ENCODE data around the gene KRTAP22-2.

The KRTAP22-2 gene

GRCh38 chr21:30561957-30562356 lies 28.2 kb downstream of the KRTAP22-2 start:
- DNase-seq (ENCODE audit: low spot score) = no peak
- Histone ChIP-seq H3K27me3 (ENCODE audit: control insufficient read depth in 3 of 3, insufficient read depth in 3 of 3, low read depth in 1 of 3, low read length in 3 of 3) (no peaks in the 10 kb centered on the region), H2AFZ (ENCODE audit: low read length) (no peak overlapping the region), H3K79me1 (ENCODE audit: low read depth, low read length) (no peaks in the 10 kb centered on the region), H3K18ac (ENCODE audit: low read length) (no peak overlapping the region), H4K91ac (ENCODE audit: low read depth, low read length, poor library complexity) (no peak overlapping the region), H3K9me3 (replicated peaks in 1 of 2; ENCODE audit: control insufficient read depth in 2 of 2, insufficient read depth in 1 of 2, low read depth in 1 of 2, low read length in 2 of 2) (no peaks in the 10 kb centered on the region), H3K4ac (ENCODE audit: low read length) (no peak overlapping the region), H3K14ac (ENCODE audit: low read length) (no peak overlapping the region), H3K4me3 (ENCODE audit: low read length in 2 of 2) (no peak overlapping the region), H3K4me2 (ENCODE audit: insufficient read depth, low read length, poor library complexity, severe bottlenecking) (no peak overlapping the region), H2BK12ac (ENCODE audit: low read length) (no peak overlapping the region), H3K36me3 (replicated peaks in 1 of 2; ENCODE audit: control insufficient read depth in 2 of 2, insufficient read depth in 2 of 2, low read length in 2 of 2) (no peaks in the 10 kb centered on the region), H2BK120ac (ENCODE audit: low read depth, low read length) (no peak overlapping the region), H3K23ac (ENCODE audit: low read depth, low read length, poor library complexity) (no peak overlapping the region), H4K8ac (ENCODE audit: low read depth, low read length) (no peak overlapping the region), H2BK15ac (ENCODE audit: low read length) (no peak overlapping the region), H3K4me1 (ENCODE audit: control insufficient read depth in 2 of 2, insufficient read depth in 1 of 2, low read depth in 1 of 2, low read length in 2 of 2) (no peaks in the 10 kb centered on the region), H2BK5ac (ENCODE audit: low read length) (no peak overlapping the region), H3K9ac (ENCODE audit: low read depth, low read length, poor library complexity) (no peak overlapping the region), H2AK5ac (ENCODE audit: low read depth, low read length) (no peak overlapping the region), H3K27ac (replicated peaks; ENCODE audit: low read length) (no peak overlapping the region)
- WGBS, 2 donors (ENCODE audit: extremely low coverage in 2 of 2, insufficient read length in 2 of 2, insufficient replicate concordance in 1 of 2) = no CpG with 5 or more reads among the region's 2 CpGs

- H3K9me3 ChIP-seq (replicated peaks in 1 of 2; ENCODE audit: control insufficient read depth in 2 of 2, insufficient read depth in 1 of 2, low read depth in 1 of 2, low read length in 2 of 2) = no peaks in the 10 kb centered on the region
- H2BK120ac ChIP-seq (ENCODE audit: low read depth, low read length) = no peak within 1 kb of the TSS
- H2BK12ac ChIP-seq (ENCODE audit: low read length) = peak within 1 kb of the TSS; percentile 89
- no CpG with 5 or more reads among the region's 2 CpGs for WGBS, 2 donors (ENCODE audit: extremely low coverage in 2 of 2, insufficient read length in 2 of 2, insufficient replicate concordance in 1 of 2)
- no peak within 1 kb of the TSS for H3K4me2 ChIP-seq (ENCODE audit: insufficient read depth, low read length, poor library complexity, severe bottlenecking)
- no peak for DNase-seq (ENCODE audit: low spot score)
- no peak within 1 kb of the TSS for H3K4me3 ChIP-seq (ENCODE audit: low read length in 2 of 2)
- H3K36me3 ChIP-seq (replicated peaks in 1 of 2; ENCODE audit: control insufficient read depth in 2 of 2, insufficient read depth in 2 of 2, low read length in 2 of 2) = no peaks in the 10 kb centered on the region
- H3K23ac ChIP-seq (ENCODE audit: low read depth, low read length, poor library complexity) = no peak within 1 kb of the TSS
- H2AK5ac ChIP-seq (ENCODE audit: low read depth, low read length) = no peak within 1 kb of the TSS
- no peaks in the 10 kb centered on the region for H3K27me3 ChIP-seq (ENCODE audit: control insufficient read depth in 3 of 3, insufficient read depth in 3 of 3, low read depth in 1 of 3, low read length in 3 of 3)
- H3K4ac ChIP-seq (ENCODE audit: low read length) = no peak within 1 kb of the TSS
- H2BK15ac ChIP-seq (ENCODE audit: low read length) = no peak within 1 kb of the TSS
- H3K14ac ChIP-seq (ENCODE audit: low read length) = no peak within 1 kb of the TSS
- no peaks in the 10 kb centered on the region for H3K4me1 ChIP-seq (ENCODE audit: control insufficient read depth in 2 of 2, insufficient read depth in 1 of 2, low read depth in 1 of 2, low read length in 2 of 2)
- H2AFZ ChIP-seq (ENCODE audit: low read length) = no peak within 1 kb of the TSS
- H4K8ac ChIP-seq (ENCODE audit: low read depth, low read length) = no peak within 1 kb of the TSS
- H4K91ac ChIP-seq (ENCODE audit: low read depth, low read length, poor library complexity) = no peak within 1 kb of the TSS
- H3K18ac ChIP-seq (ENCODE audit: low read length) = no peak within 1 kb of the TSS
- no peak within 1 kb of the TSS for H3K9ac ChIP-seq (ENCODE audit: low read depth, low read length, poor library complexity)
- no peaks in the 10 kb centered on the region for H3K79me1 ChIP-seq (ENCODE audit: low read depth, low read length)
- H3K27ac ChIP-seq (replicated peaks; ENCODE audit: low read length) = no peak within 1 kb of the TSS
- no peak within 1 kb of the TSS for H2BK5ac ChIP-seq (ENCODE audit: low read length)
Measured at GRCh38 chr21:30561264-30561895, 28.8 kb downstream of the KRTAP22-2 start, which contains the start of gene KRTAP19-7. Gene KRTAP19-7 (minus strand): TSS chr21:30561314. CDS start chr21:30561289, 25 bp downstream.

GRCh38 chr21:30555095-30555494 lies 35.1 kb downstream of the KRTAP22-2 start:
- Histone ChIP-seq H3K9ac (ENCODE audit: low read depth, low read length, poor library complexity) (no peak overlapping the region), H3K9me3 (replicated peaks in 1 of 2; ENCODE audit: control insufficient read depth in 2 of 2, insufficient read depth in 1 of 2, low read depth in 1 of 2, low read length in 2 of 2) (no peaks in the 10 kb centered on the region), H4K8ac (ENCODE audit: low read depth, low read length) (no peak overlapping the region), H2BK5ac (ENCODE audit: low read length) (no peak overlapping the region), H3K14ac (ENCODE audit: low read length) (no peak overlapping the region), H2AK5ac (ENCODE audit: low read depth, low read length) (no peak overlapping the region), H3K4me3 (ENCODE audit: low read length in 2 of 2) (no peak overlapping the region), H2AFZ (ENCODE audit: low read length) (no peak overlapping the region), H3K4me1 (ENCODE audit: control insufficient read depth in 2 of 2, insufficient read depth in 1 of 2, low read depth in 1 of 2, low read length in 2 of 2) (no peaks in the 10 kb centered on the region), H3K18ac (ENCODE audit: low read length) (no peak overlapping the region), H3K27me3 (ENCODE audit: control insufficient read depth in 3 of 3, insufficient read depth in 3 of 3, low read depth in 1 of 3, low read length in 3 of 3) (no peaks in the 10 kb centered on the region), H3K23ac (ENCODE audit: low read depth, low read length, poor library complexity) (no peak overlapping the region), H2BK120ac (ENCODE audit: low read depth, low read length) (no peak overlapping the region), H3K4ac (ENCODE audit: low read length) (no peak overlapping the region), H3K79me1 (ENCODE audit: low read depth, low read length) (no peaks in the 10 kb centered on the region), H3K27ac (replicated peaks; ENCODE audit: low read length) (no peak overlapping the region), H3K4me2 (ENCODE audit: insufficient read depth, low read length, poor library complexity, severe bottlenecking) (no peak overlapping the region), H2BK15ac (ENCODE audit: low read length) (no peak overlapping the region), H2BK12ac (ENCODE audit: low read length) (no peak overlapping the region), H4K91ac (ENCODE audit: low read depth, low read length, poor library complexity) (no peak overlapping the region), H3K36me3 (replicated peaks in 1 of 2; ENCODE audit: control insufficient read depth in 2 of 2, insufficient read depth in 2 of 2, low read length in 2 of 2) (no peaks in the 10 kb centered on the region)
- DNase-seq (ENCODE audit: low spot score) = no peak
- WGBS, 2 donors (ENCODE audit: extremely low coverage in 2 of 2, insufficient read length in 2 of 2, insufficient replicate concordance in 1 of 2) = no CpG with 5 or more reads among the region's 2 CpGs

- no peak overlapping the region for H3K4ac ChIP-seq (ENCODE audit: low read length)
- peak overlapping the region; percentile 20 for H3K18ac ChIP-seq (ENCODE audit: low read length)
- H4K91ac ChIP-seq (ENCODE audit: low read depth, low read length, poor library complexity) = peak overlapping the region; percentile 13
- no peaks in the 10 kb centered on the region for H3K4me1 ChIP-seq (ENCODE audit: control insufficient read depth in 2 of 2, insufficient read depth in 1 of 2, low read depth in 1 of 2, low read length in 2 of 2)
- no peak overlapping the region for H3K4me2 ChIP-seq (ENCODE audit: insufficient read depth, low read length, poor library complexity, severe bottlenecking)
- no peaks in the 10 kb centered on the region for H3K9me3 ChIP-seq (replicated peaks in 1 of 2; ENCODE audit: control insufficient read depth in 2 of 2, insufficient read depth in 1 of 2, low read depth in 1 of 2, low read length in 2 of 2)
- no peak overlapping the region for H2BK15ac ChIP-seq (ENCODE audit: low read length)
- H3K79me1 ChIP-seq (ENCODE audit: low read depth, low read length) = no peaks in the 10 kb centered on the region
- H3K9ac ChIP-seq (ENCODE audit: low read depth, low read length, poor library complexity) = no peak overlapping the region
- H2AFZ ChIP-seq (ENCODE audit: low read length) = no peak overlapping the region
- no peak overlapping the region for H3K14ac ChIP-seq (ENCODE audit: low read length)
- DNase-seq (ENCODE audit: low spot score) = no peak
- H2BK120ac ChIP-seq (ENCODE audit: low read depth, low read length) = no peak overlapping the region
- H4K8ac ChIP-seq (ENCODE audit: low read depth, low read length) = no peak overlapping the region
- no CpG with 5 or more reads among the region's 1 CpG for WGBS, 2 donors (ENCODE audit: extremely low coverage in 2 of 2, insufficient read length in 2 of 2, insufficient replicate concordance in 1 of 2)
- H2BK5ac ChIP-seq (ENCODE audit: low read length) = no peak overlapping the region
- H3K27ac ChIP-seq (replicated peaks; ENCODE audit: low read length) = no peak overlapping the region
- no peak overlapping the region for H2AK5ac ChIP-seq (ENCODE audit: low read depth, low read length)
- no peak overlapping the region for H2BK12ac ChIP-seq (ENCODE audit: low read length)
- no peak overlapping the region for H3K4me3 ChIP-seq (ENCODE audit: low read length in 2 of 2)
- H3K27me3 ChIP-seq (ENCODE audit: control insufficient read depth in 3 of 3, insufficient read depth in 3 of 3, low read depth in 1 of 3, low read length in 3 of 3) = no peaks in the 10 kb centered on the region
- no peak overlapping the region for H3K23ac ChIP-seq (ENCODE audit: low read depth, low read length, poor library complexity)
- no peaks in the 10 kb centered on the region for H3K36me3 ChIP-seq (replicated peaks in 1 of 2; ENCODE audit: control insufficient read depth in 2 of 2, insufficient read depth in 2 of 2, low read length in 2 of 2)
Measured at GRCh38 chr21:30552782-30553181, 37.4 kb downstream of the KRTAP22-2 start.
